Mesenteric fat pad (tissue), 1 donor: ENCODE data around the gene CACNB4. TPM values are rescaled to one million over a fixed set of nuclear protein-coding genes. Genes with fewer than 3 reads are reported as not detected.
"Not testable (repeated sequence)": the region's sequence is repeated elsewhere in the genome, so short reads cannot be mapped to it uniquely, and the experiment has no call there.

Source experiments
- DNase-seq: peaks from one replicate; pipeline ENCODE4 v3.0.0-alpha.2; 2020; ENCODE audit warnings: low spot score
- total RNA-seq: library from RNA; stranded (reverse); fragmentation: NEBNext Ultra II Directional; extraction: Animal tissue kit (Norgen Biotek cat#: 25700); gene quantifications from one replicate; pipeline ENCODE4 v1.2.1, GENCODE V29; 2021
- donor health status: DM: yes; HTN: yes; CAD: no.

The CACNB4 gene
- total RNA-seq, 1 donor from 2014 or later, result 1.7 TPM

GRCh38 chr2:151907286-151908203, 191.3 kb downstream of the CACNB4 start:
- no peak for DNase-seq

GRCh38 chr2:151906633-151906998, 192.2 kb downstream of the CACNB4 start:
- DNase-seq, result no peak

GRCh38 chr2:151905963-151906632, 192.7 kb downstream of the CACNB4 start:
- DNase-seq, result no peak

GRCh38 chr2:151904807-151905206, 194.0 kb downstream of the CACNB4 start:
- no peak for DNase-seq

GRCh38 chr2:151904021-151904420, 194.8 kb downstream of the CACNB4 start:
- no peak for DNase-seq

GRCh38 chr2:151902829-151903228, 196.0 kb downstream of the CACNB4 start:
- no peak for DNase-seq

GRCh38 chr2:151900331-151900730, 198.5 kb downstream of the CACNB4 start:
- no peak for DNase-seq

GRCh38 chr2:151899156-151899555, 199.7 kb downstream of the CACNB4 start:
- DNase-seq, result no peak

- no peak for DNase-seq
Measured at GRCh38 chr2:151891566-151892194, 207.2 kb downstream of the CACNB4 start.

GRCh38 chr2:151887164-151887563, 211.7 kb downstream of the CACNB4 start:
- no peak for DNase-seq

GRCh38 chr2:151886241-151886640, 212.6 kb downstream of the CACNB4 start:
- DNase-seq, result no peak

- DNase-seq, result no peak
Measured at GRCh38 chr2:151882786-151883445, 215.9 kb downstream of the CACNB4 start.

- DNase-seq, result no peak
Measured at GRCh38 chr2:151881342-151881741, 217.5 kb downstream of the CACNB4 start.

- DNase-seq, result no peak
Measured at GRCh38 chr2:151880586-151880985, 218.3 kb downstream of the CACNB4 start.

- no peak for DNase-seq
Measured at GRCh38 chr2:151878655-151879563, 219.9 kb downstream of the CACNB4 start.

GRCh38 chr2:151878204-151878603, 220.6 kb downstream of the CACNB4 start:
- no peak for DNase-seq

GRCh38 chr2:151875631-151876030, 223.2 kb downstream of the CACNB4 start:
- not testable (repeated sequence) for DNase-seq

GRCh38 chr2:151872463-151872862, 226.4 kb downstream of the CACNB4 start:
- DNase-seq, result no peak

GRCh38 chr2:151869291-151869690, 229.6 kb downstream of the CACNB4 start:
- DNase-seq, result no peak

- DNase-seq, result no peak
Measured at GRCh38 chr2:151862700-151863099, 236.1 kb downstream of the CACNB4 start.
